HG03469 (cell line): Measurements from ENCODE around the gene ZNF473.
"Not testable (repeated sequence)": the region's sequence is repeated elsewhere in the genome, so short reads cannot be mapped to it uniquely, and the experiment has no call there.

Experiments used
- ATAC-seq: cut with Tn5 transposase; IDR thresholded peaks from one replicate; pipeline ENCODE4 v1.9.1; 2021; ENCODE audit warnings: mild to moderate bottlenecking, moderate library complexity, moderate number of reproducible peaks; ENCODE audit not compliant: unreplicated experiment

The ZNF473 gene

GRCh38 chr19:50047671-50048070 lies 21.9 kb downstream of the ZNF473 start:
- ATAC-seq: no peak

- no peak for ATAC-seq
Measured at GRCh38 chr19:50050406-50051227, 24.8 kb downstream of the ZNF473 start.

- ATAC-seq: not testable (repeated sequence)
Measured at GRCh38 chr19:50051228-50051895, 25.6 kb downstream of the ZNF473 start.

- ATAC-seq: no peak
Measured at GRCh38 chr19:50051964-50052363, 26.2 kb downstream of the ZNF473 start.

- ATAC-seq: no peak
Measured at GRCh38 chr19:50053119-50053518, 27.3 kb downstream of the ZNF473 start.

- no peak for ATAC-seq
Measured at GRCh38 chr19:50058425-50058824, 32.6 kb downstream of the ZNF473 start.

GRCh38 chr19:50059045-50059444 lies 33.2 kb downstream of the ZNF473 start:
- ATAC-seq: no peak

GRCh38 chr19:50060107-50060506 lies 34.3 kb downstream of the ZNF473 start:
- ATAC-seq: no peak

- no peak for ATAC-seq
Measured at GRCh38 chr19:50061650-50062049, 35.8 kb downstream of the ZNF473 start.

- no peak for ATAC-seq
Measured at GRCh38 chr19:50065938-50066337, 40.1 kb downstream of the ZNF473 start.

- ATAC-seq: no peak
Measured at GRCh38 chr19:50067575-50067974, 41.8 kb downstream of the ZNF473 start.

GRCh38 chr19:50068382-50068781 lies 42.6 kb downstream of the ZNF473 start:
- ATAC-seq: not testable (repeated sequence)

GRCh38 chr19:50075076-50075475 lies 49.3 kb downstream of the ZNF473 start:
- not testable (repeated sequence) for ATAC-seq

GRCh38 chr19:50075644-50076372 lies 50.0 kb downstream of the ZNF473 start:
- ATAC-seq: not testable (repeated sequence)

GRCh38 chr19:50076581-50077355 lies 51.0 kb downstream of the ZNF473 start:
- not testable (repeated sequence) for ATAC-seq

GRCh38 chr19:50079014-50079413 lies 53.2 kb downstream of the ZNF473 start:
- ATAC-seq: not testable (repeated sequence)

GRCh38 chr19:50084440-50084839 lies 58.6 kb downstream of the ZNF473 start:
- ATAC-seq: not testable (repeated sequence)

- not testable (repeated sequence) for ATAC-seq
Measured at GRCh38 chr19:50087153-50087552, 61.3 kb downstream of the ZNF473 start.

- ATAC-seq: not testable (repeated sequence)
Measured at GRCh38 chr19:50090706-50091105, 64.9 kb downstream of the ZNF473 start.

GRCh38 chr19:50091786-50092185 lies 66.0 kb downstream of the ZNF473 start:
- not testable (repeated sequence) for ATAC-seq

- not testable (repeated sequence) for ATAC-seq
Measured at GRCh38 chr19:50092597-50092996, 66.8 kb downstream of the ZNF473 start.
